ENCODE results near the gene FBRS. TPM values are rescaled to one million over a fixed set of nuclear protein-coding genes. Genes with fewer than 3 reads are reported as not detected.

Gene FBRS
- total RNA-seq = 16.8 and 27.6 TPM in 2 replicates

GRCh38 chr16:30657866-30658730 is at the start of gene FBRS:
Gene FBRS, plus strand, starts transcription at chr16:30658431. Its CDS starts 1,088 bp downstream, at chr16:30659519.

DNA sequence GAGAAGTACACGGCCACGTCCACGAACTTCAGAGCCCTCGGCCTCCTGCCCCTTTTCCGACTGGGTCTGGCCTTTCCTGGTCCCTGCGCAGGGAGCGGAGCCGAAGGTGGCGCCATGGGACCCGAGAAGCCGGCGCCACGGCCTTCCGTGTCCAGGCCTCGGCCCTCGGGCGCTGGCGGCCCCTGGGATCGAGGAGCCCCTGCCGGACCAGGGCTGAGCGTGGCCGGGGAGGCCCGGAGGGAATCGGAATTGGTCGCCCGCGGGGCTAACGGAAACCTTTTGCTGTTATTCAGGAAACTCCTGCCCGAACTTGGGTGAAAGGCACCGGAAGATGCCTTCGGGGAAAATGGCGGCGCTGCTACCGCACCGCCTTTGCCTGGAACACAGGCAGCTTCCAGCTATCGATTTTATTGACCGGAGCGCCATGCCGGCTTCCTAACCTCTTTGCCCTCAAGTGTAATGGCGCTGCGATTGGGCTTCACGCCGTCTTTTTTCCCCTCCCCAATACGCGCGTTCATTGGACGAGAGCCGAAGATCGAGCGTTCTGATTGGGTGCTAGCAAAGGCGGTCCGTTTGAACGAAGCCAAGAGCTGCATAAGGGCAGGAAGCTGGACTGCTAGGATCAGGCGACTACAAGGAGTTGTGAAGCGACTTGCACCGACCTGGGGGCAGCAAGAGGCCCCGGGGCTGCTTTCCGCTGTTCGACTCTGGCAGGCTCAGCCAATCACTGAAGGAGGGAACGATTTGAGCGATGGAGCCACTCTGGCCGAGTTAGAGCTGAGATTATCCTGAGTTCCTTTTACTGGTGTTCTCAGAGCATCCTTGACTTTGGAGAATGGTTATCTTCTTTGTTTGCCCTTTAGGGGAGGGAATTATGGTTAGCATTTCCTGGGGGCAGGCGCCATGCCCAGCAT is 48.0 kb upstream of the FBRS start, which contains the start of gene ZNF689:
Gene ZNF689 (minus strand): TSS at position 464 of the 914 bp plus-strand sequence. CDS start 348 bp downstream, at position 116.

DNA sequence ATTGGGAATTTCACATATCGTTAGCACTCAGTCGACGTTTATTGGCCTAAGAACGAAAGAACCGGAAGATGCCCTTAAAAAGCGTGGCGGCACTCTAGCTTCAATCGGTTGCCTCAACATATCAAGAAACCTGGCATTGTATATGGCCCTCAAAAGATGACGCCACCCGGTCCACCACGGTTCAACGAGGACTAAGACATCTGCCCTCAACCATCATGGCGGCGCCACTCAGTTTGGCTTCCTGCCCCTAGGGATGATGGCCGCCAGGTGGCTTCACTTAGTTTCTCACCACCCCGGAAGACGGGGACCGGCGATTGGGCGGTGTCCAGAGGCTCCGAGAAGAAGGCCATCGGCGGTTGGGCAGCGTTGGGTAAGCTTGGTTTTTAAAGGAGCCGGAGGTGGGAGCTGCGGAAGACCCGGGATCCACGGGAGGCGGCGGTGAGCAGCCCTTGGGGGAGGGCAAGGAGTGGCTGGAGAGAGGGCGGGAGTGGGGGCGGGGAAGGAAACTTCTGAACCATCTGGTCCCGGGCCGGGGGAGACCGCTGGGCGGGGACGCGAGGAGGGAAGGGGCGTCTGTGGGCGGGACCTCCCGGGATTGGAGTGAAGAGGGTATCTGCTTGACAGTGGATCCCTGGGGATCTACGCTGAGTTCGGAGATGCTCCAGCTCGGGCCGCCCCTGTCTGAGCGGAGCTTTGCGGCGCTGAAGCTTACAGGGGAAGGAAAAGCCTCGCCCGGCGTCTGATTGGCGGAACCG is 7.7 kb upstream of the FBRS start, which contains the start of gene PRR14:
Gene PRR14 (plus strand): TSS at position 592 of the 755 bp plus-strand sequence. CDS start 686 bp downstream, outside the sequence.

DNA sequence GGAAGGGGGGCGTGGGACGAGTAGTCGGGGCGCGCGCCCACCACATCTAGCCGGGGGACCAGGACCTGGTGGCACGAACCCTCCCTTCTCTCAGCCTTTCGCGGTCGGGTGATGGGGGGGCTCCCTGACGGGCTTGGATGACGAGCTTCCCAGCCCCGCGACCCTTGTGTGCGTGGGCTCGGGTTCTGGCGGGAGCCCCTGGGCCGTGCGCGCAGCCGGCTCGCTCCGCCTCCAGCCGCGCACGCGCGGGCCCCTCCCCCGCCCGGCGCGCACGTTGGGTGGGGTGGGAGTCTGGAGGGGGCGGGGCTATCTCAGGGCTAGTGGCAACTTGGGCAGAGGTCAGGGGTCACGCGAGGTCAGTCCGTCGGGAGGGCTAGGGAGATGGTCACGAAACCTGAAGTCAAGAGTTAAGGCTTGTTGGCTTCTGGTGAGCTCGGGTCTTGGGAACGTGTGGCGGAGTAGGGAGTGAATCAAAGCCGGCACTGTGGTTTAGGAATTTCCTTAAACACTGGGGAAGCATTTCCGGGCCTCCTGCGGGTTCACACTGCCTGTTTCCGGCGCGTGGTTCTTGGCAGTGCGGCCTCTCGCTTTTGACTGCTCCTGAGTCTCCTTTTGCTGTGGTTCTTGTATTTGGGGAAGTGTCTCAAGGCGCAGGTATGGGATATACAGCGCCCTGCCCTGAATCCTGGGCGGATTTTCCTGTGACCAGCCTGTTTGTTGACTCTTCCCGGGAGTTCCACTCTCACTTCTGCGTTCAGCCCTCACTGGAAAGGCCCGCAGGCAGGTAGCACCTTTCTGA is 40.8 kb downstream of the FBRS start, which contains the start of gene SRCAP:
Gene SRCAP (plus strand): TSS at position 356 of the 799 bp plus-strand sequence. CDS start 1,654 bp downstream, outside the sequence.

Other genes with a start within 250 kb of the FBRS start
- 12.9 and 25.0 TPM in 2 replicates for gene DCTPP1, start 228.4 kb upstream of the FBRS start, total RNA-seq
- 16.5 and 26.6 TPM in 2 replicates for gene SEPHS2, start 212.6 kb upstream of the FBRS start, total RNA-seq
- not detected in 2 replicates for gene ITGAL, start 185.7 kb upstream of the FBRS start, total RNA-seq
- 20.3 and 21.6 TPM in 2 replicates for gene ZNF768, start 131.9 kb upstream of the FBRS start, total RNA-seq
- gene ZNF747, start 123.6 kb upstream of the FBRS start, total RNA-seq = 6.5 and 10.6 TPM in 2 replicates
- 5.4 and 5.6 TPM in 2 replicates for gene ZNF764, start 100.1 kb upstream of the FBRS start, total RNA-seq
- 8.9 and 10.3 TPM in 2 replicates for gene ZNF688, start 86.7 kb upstream of the FBRS start, total RNA-seq
- gene ZNF785, start 72.7 kb upstream of the FBRS start, total RNA-seq = 7.5 and 12.1 TPM in 2 replicates
- 4.1 and 4.4 TPM in 2 replicates for gene ZNF689, start 48.0 kb upstream of the FBRS start, total RNA-seq
- gene PRR14, start 7.5 kb upstream of the FBRS start, total RNA-seq = 4.8 and 5.1 TPM in 2 replicates
- 25.5 and 30.9 TPM in 2 replicates for gene SRCAP, start 40.7 kb downstream of the FBRS start, total RNA-seq
- gene PHKG2, start 90.0 kb downstream of the FBRS start, total RNA-seq = 25.4 and 31.5 TPM in 2 replicates
- gene CFAP119, start 103.6 kb downstream of the FBRS start, total RNA-seq = 3.4 and 3.8 TPM in 2 replicates
- gene RNF40, start 103.9 kb downstream of the FBRS start, total RNA-seq = 86.2 and 88.5 TPM in 2 replicates
- gene ZNF629, start 128.8 kb downstream of the FBRS start, total RNA-seq = 7.3 and 7.9 TPM in 2 replicates
- gene BCL7C, start 235.6 kb downstream of the FBRS start, total RNA-seq = 51.4 and 53.5 TPM in 2 replicates
- gene CTF1, start 238.2 kb downstream of the FBRS start, total RNA-seq = 2.2 and 3.0 TPM in 2 replicates